DMS53 treated with DMSO at 0.1 percent for 48 hours (cell line): ENCODE results near the gene IBSP.

Experiments used
- DNase-seq: peaks from one replicate; lab custom pipeline; 2025; ENCODE audit not compliant: unreplicated experiment; lab: John Stamatoyannopoulos, UW

The IBSP gene

DNA sequence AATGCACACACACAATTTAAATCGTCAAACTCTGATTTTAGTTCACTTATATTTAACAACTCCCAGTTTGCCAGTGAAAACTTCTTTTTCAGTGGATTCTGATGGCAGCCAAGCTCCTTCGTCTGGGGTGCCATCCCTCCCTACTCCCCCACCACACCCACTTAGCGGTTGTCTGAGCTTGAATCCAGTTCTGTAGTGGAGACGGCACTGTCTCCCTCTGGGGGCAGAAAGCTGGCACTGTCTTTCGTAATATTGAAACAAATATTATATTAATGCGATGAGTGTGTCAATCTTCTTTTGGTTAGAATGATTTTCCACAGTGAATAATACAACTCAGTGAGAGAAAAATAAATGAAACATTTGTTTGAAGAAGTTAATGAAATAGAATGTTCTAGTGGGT, 38.9 kb downstream of the IBSP start:
- DNase-seq = no peak

DNA sequence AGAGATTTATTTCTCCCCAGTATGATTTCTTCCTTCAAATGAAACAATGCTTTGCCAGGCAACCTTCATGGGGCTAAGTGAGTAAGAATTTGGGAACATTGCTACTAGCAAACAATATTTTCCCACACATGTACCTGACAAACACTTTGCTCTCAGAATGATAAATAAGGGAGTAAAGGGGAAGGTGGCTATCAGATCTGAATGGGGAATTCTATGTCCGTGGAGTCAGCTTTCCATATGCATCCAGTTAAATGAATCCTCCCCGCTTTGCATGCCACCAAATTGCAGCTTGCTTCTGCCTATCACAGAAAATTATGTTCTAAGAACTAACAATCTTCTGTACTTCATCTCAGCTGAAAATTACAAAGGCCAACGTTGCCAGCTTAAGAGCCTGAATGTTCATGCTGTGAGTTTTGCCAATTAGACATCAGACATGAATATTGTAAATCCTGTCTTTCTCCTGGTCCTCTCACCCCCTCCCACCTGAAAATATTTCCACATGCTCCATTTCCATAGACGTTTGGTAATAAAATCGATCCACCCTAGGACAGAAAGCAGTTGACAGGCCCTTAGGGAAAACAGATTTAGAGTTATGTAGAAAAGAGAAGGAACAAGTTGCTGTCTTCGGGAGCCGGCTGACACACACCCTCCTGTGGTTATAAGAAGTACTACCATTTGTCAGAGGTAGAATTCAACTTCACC, 39.7 kb downstream of the IBSP start:
- DNase-seq = peak; percentile 10

DNA sequence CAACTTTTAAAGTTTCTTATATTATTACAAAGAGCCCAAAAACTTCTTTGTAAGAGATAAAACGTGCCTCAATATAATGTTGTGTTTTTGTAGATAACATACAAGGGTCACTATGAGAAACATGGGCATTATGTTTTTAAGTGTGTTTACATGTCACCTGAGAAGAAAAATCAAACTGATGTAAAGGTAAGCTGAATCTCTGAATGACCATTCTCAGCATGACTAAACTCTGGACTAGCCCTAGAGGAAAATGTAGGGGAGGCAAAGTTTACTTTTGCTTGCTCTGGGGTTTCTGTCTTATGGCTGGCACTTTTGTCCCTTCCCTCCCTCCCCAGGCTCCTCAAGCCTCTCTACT, 40.2 kb downstream of the IBSP start:
- DNase-seq = no peak

DNA sequence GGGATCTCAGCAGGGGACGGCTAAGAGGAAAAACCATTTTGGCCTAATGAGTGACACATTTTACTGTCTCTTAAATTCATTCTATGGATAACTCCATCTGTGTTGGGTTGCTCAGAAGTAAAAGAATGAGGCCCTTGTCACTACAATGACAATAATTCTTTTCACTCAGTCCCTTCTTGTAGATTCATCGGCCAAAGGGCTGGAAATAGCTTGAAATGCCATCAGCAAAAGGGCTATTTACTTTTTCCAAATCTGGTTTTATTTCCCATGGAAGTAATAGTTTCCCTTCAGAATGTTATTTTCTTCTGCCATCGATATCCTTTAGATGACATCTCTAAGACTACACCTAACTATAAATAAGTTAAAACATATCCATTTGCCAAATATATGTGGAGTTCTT, 40.8 kb downstream of the IBSP start:
- DNase-seq = no peak

DNA sequence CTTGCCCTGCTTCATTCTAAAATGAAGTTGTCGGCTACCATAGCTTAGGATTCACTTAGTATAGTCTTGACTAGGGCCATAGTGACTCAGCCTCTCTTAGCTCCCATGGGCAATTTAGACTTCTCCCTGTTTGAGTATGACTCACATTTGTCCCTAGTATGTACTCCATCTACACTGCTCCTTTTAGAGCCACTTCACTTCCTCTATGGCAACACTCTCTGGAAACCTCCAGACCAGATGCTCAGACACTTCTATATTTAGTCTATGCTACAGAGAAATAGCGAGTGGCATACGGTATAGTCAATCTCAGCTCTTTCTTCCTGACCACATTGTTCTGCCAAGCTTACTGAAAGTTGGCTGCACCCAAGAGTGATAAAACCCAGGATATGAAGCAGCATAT, 44.6 kb downstream of the IBSP start:
- peak; percentile 64 for DNase-seq

DNA sequence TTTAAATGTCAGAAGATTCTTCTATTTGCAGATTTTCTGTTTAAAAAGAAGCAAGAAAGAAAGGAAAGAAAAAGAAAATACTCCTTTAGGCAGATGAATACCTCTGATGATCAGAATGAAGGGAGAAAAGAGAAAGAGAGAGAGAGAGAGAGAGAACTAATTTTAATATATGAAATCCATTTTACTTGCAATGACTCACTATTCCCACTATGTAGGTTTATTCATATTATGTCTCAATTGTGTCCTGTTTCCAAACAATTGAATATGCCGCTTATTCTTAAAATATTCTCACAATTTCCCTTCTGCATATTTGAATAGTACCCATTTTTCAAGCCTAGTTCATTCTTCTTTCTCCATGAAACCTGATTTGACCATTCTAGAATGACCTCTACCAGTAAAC, 45.1 kb downstream of the IBSP start:
- DNase-seq = no peak

DNA sequence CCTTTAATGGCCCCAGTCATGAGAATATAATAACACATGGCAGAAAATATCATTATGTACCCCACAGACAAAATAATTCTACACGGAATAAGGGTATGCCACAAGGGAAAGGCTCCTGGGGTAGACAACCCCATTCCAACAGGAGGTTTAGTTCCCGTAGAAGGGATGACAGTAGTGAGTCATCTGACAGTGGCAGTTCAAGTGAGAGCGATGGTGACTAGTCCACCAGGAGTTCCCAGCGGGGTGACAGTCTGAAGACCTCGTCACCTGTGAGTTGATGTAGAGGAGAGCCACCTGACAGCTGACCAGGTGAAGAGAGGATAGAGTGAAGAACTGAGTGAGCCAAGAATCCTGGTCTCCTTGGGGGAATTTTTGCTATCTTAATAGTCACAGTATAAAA, 46.9 kb downstream of the IBSP start:
- no peak for DNase-seq

DNA sequence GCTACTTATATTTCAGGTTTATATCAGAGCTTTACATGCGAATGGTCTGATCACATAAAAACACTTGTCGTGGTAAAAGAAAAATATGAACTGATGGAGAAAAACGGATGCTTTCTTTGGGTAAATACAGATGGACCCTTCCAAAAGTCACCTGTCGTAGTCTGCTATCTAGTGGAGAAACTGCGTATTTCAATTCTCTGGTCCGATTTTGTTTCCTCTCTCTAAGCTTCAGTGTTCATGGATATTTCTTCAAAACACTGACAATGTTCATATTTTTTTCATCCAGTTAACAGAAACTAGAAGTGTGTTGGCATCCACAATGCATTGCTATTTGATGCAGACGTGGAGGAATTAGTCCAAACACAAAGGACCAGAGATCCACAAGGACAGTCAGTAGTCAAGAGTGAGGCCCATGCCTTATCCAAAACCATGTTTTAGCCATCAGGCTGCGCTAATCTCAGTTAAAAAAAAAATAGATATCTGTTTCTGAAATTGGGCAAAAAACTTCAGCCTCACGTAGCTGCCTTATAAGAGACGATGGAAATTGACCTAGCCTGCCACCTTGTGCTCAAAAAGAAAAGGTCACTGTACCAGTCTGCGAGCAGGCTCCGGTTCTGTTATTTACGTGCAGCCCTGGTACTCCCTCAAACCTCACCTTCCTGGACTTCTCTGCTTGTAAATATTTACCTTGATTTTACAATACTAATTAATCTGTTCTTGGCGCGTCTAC, 49.4 kb downstream of the IBSP start:
- peak; percentile 27 for DNase-seq

DNA sequence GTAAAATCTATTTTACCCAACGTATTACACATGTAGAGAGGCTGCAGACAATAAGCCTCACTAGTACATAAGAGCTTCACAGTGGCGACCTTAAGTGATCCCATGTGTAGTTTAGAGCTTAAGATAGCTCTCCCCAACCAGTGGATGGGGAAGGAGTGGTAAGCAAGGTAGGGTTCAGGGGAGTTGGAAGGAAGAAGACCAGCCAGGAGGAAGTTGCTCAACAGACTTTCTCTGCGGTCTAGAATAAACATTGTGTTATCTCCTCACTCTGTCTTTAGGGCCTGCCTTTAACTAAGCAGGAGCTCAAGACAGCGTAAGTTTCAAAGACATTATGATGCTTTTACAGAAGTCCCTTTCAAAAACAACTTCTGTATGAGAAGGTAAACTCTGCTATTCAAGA, 50.3 kb downstream of the IBSP start:
- DNase-seq = no peak

DNA sequence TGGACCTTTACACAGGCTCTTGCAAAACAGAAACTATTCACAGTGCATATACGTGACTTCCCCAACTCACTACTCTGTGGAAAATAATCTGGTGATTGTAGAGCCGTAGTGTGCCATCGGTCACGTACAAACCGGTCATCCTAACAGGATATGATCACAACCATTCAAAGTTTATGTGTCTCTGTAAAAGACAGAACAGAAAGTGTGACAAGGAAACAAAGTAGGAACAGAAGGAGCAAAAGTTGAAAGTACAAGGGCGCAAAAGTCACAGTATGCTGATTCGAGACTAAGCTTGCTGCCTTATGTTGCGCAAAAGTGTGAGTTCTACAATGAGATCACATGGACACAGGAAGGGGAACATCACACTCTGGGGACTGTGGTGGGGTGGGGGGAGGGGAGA, 52.0 kb downstream of the IBSP start:
- DNase-seq = no peak

DNA sequence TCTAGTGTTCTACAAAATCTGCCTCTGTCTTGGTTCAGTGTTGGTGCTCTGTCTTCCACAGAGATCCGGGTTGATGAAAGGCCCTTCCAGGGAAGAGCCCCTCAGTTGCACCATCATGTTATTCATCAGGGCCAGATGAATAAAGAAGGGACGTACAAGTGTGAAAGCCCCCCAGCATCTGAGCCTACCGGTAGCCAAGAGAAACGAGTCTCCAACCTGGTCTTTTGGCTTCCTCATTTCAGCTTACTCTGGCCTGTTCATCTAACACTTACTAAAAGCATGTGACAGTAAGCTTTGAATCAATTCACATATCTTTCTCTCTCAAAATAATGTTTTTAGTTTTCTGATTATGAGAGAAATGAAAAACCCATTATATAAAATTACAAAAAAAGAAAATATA, 52.6 kb downstream of the IBSP start:
- DNase-seq = no peak

DNA sequence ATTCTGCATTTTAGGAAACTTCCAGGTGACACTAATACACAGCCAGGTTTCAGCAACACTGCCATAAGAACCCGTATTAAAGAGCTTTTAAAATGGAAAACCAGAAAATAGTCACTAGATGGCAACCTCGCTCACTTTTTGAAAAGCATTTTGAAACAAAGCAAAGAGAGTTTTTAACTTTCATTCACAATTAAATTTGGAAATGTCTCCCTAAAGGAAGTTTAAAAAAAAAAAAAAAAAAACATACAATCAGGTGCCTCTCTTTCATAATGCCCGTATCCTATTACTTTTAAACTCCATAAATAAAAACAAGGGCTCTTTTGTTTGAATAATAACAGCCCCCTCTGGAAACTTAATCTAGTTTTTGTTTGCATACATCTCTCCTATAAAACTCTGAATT, 53.8 kb downstream of the IBSP start:
- DNase-seq = peak; percentile 20

DNA sequence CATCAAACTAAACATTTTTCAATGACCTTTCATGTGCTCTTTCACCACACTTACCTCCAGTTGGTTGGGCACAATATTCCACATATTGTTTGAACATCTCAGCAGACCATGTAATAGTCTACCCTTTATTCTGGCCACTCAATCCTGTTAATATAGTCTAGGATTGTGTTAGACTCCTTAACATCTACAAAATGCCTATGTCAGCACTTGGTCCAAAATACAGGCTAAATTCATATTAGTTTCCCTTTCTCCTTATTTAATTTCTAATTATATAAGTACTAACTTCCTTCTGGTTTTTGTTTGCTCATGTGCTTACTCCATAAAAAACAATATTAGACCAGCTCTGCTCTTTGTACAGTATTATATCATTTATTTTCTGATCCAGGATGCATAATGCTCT, 54.5 kb downstream of the IBSP start:
- no peak for DNase-seq

DNA sequence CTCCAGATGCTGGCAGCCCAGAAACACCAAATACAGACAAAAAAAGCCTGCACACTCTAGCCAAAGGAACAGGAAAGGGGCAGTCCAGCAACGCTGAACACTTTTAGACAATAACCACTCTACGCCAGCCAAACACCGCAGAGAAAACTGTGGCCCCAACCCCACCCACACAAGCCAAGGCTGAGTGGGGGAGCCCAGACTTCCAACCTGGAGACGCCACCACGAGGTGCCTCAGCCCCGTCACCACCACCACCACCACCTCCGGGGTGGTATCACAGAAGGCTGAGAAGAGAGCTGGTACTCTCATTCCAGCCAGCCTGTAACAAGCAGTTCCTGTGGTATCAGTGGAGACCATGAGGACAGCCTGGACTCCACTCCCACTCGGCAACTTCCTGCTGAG, 56.2 kb downstream of the IBSP start:
- DNase-seq = no peak

DNA sequence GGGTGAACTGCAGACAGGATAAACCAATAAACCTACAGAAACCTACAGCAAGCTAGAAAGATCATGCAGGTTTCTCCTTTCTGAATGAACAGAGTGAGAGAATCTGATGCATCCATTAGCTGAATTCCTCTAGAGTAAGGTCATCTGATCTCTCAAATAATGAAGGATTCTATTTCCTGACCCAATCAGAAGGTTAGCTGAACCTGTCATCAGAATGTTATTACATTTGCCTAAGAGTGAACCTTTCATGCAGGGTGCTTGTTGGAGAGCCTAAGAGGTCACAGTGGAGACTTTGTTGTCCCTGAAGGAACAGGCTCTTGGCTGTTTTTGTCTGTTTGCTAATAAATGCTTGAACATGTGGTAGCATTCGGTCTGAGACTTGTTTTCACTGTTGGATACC, 57.5 kb downstream of the IBSP start:
- DNase-seq = no peak

DNA sequence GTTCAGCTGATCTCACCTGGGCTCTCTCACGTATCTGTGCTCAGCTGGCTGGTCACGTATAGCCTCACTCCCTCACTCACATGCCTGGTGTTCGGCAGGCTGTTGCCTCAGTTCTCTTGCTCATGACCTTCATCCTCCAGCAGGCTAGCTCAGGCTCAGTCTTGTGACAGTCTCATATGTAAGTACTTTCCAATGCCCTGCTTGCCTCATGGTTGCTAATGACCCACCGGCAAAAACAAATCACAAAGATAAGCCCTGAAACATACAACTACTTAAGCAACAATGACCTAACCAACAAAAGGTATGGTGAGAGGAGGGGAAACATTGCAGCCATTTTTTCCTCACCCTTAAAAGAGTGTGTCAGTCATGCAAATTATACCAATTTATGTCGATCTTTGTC, 58.4 kb downstream of the IBSP start:
- DNase-seq = no peak
